ENCODE data around the gene ERC2.

Gene ERC2

DNA sequence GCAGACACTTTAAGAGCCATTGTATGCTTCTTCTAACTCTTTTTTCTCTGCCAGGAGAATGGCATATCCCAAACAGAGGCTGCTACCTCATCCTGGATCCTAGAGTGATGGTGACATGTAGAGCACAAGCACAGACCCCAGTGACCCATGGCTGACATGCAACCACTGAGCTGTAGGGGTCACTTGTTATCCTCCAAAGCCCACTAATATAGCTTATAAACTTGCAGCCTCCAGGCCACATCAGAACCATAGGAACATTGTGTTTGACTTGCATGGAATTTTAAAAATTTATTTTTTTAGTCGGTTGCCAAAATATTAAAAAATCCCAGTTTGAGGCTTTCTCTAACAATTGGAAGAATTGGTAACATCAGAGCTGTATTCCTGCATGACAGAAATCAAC is 698.2 kb downstream of the ERC2 start:
- DNase-seq: no peak

DNA sequence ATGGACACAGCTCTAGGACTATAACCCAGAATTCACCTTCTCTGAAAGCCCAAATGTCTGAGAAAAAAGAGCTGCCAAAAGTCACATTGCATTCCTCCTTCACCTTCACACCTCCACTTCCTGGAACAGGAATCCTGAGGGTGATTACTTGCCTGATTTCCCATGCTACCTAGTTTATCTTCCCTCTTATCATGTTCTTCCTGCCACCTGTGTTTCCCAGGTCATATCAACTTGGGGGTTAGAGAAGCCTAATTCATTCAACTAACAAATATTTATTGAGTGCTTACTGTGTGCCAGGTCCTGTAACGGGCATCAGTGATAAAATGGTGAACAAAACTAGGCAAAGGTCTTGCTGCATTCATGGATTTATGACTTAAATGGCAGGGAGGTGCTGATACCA is 701.5 kb downstream of the ERC2 start:
- no peak for DNase-seq

DNA sequence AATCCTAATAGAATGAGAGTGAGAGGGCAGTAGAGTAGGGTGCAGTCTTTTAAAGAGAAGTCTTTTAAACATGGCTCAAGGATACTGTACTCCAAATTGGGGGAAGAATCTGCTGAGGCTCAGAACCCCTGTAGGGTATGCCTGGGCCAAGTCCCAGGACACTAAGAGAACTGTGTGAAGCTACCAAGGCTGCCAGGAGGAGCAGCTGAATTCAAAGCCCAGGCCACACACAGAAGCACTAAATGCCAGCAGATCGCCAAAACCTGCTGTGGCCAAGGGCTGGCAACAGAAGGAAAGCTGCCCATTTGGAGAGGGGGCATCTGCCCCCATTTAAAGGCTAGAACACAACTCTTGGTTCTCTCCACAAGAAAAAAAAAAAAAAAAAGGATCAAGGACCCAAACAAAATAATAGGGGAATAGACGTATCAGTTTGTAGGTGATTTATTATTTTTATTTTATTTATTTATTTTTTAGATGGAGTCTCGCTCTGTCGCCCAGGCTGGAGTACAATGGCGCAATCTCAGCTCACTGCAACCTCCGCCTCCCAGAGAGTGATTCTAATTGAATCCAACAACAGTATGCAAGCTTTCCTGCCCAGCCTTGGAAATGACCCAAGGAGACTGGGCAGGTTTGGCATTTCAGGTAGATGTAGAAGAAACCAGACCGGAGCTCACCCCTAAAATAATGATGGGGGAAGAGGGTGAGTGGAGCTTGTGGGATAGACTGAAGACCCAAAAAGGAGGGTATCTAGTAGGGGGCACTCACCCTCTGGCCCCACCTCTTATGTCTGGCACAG is 702.2 kb downstream of the ERC2 start:
- no peak for DNase-seq

DNA sequence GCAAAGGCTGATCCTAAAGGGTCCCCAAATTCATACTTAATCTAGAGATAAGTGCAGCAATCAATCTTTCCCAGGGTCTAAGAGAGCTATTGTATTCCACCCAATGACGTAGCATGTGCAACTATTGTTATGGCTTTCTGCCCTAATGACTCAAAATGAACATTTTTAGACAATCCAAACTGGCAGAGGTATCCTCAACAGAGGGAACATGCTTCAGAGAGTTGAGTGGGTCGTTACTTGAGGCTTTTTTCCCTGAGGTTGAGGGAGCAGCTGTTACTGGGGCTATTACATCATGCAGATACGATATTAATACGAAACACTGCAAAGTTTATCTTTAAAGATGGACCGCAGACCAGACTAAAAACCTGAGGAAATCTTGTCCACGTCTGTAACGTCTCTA is 702.9 kb downstream of the ERC2 start:
- no peak for DNase-seq

DNA sequence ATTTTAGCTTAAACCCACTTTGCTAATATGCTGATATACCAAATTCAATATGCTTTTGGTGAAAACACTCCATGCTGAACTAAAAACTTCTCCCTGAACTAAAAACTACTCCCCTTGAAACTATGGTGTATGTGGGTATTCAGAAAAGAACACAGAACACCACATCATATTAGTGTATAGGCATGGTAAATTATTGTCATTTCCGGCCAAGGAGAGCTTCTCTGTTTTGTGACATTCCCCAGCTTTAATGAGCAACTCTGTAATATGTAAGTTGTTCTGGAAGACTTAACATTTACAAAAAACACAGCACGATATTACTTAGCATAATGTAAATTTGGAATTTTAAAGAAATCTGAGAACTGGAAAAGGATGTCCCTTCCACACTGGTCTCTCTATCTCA is 711.3 kb downstream of the ERC2 start:
- DNase-seq: no peak

DNA sequence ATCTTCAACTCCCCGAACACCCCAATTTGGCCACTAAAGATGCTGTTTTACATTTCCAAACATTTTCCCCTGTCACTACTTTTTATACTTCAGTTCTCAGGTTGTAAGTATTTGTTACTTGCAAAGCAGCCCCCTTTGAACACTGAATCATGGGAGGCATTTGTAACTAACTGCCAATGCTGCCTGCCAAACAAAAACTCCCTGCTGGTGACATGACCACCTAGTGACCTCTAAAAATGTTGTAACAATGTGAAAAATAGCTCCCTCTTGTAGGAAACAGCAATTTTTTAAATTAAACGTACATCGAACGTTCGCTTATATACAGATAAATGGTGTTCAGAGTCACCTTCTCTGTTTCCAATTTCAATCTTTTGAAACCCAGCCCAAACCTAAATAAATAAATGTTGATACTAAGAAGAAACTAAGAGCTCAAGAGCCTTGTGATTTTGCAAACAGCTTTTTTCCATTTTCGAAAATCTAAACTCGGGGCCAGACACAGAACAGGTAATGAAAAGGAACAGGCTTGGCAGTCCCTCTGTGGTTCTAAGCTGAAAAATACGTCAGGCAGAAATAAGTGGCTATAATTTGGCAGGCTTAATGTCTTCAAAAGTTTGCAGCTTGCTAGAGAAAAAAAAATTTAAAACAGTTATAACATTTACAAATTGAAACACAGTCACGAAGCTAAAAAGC is 712.6 kb downstream of the ERC2 start:
- no peak for DNase-seq

DNA sequence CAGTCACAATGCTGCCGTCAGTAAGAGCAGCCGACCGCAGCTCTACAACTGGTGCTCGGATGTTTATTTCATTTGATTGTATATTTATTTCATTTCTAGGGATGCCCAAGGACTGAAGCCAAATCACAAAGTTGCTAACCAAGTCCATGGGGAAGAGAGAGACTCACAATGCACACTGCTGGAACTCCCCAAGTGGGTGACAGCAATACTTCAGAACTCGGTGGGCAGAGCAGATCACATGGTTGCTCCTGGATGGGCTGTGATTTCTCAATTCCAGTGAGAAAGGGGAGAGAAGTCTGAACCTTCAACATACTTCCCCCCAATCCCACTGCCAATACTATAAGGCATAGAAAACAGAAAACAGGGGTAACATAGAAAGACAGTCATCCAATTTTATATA is 715.4 kb downstream of the ERC2 start:
- DNase-seq: no peak

DNA sequence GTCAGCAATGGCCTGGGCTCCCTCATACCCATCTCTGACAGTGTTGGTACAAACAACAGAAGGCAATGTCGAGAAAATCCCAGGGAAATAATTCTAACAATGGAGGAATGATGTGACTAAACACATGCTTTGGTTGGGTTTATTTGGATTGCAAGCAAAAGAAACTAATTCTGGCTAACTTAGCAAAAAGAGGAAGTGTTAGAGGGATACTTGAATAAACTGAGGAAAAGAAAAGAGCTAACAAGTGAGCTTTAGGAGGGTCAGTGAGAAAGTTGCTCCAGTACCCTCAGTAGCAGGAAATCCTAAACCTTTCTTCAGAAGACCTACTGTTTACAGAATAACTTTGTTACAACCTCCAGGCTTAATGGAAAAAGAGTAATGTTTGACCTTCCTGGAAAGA is 716.5 kb downstream of the ERC2 start:
- DNase-seq: no peak

DNA sequence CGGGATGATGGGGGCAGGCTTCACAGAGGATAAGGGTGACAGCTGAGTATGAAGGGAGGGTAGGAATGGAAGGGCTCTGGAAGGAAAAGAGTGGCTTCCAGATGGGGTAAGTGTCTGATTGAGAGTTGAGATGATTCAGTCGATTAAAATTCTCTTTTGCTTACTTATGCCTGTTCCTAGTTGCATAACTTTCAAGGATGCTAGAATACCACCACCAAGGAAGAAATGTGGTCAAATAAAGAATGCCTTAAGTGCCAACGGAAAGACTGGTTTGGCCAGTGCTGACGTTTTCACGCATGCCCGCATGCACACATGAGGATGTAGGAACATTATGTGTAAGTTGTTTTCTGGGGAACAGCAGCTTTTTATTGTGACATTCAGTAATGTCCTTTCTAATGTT is 717.7 kb downstream of the ERC2 start:
- DNase-seq: no peak

DNA sequence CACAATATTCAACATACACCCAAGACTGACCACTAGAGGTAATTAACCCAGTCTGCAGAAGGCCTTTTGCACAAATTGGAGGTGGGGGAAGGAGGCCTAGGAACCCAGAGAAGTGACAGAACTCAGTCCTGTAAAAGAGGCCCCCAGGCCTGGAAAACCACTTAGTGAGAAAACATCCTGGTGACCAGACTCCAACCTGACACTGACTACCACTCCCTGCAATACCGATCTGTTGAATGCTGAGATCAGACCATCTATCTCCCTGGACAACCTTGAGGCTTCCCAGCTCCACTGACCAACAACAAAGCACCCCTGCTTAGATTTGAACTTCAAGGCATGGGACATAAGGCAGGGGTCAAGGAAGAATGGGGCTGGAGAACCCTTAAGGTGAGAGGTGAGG is 719.2 kb downstream of the ERC2 start:
- DNase-seq: no peak

DNA sequence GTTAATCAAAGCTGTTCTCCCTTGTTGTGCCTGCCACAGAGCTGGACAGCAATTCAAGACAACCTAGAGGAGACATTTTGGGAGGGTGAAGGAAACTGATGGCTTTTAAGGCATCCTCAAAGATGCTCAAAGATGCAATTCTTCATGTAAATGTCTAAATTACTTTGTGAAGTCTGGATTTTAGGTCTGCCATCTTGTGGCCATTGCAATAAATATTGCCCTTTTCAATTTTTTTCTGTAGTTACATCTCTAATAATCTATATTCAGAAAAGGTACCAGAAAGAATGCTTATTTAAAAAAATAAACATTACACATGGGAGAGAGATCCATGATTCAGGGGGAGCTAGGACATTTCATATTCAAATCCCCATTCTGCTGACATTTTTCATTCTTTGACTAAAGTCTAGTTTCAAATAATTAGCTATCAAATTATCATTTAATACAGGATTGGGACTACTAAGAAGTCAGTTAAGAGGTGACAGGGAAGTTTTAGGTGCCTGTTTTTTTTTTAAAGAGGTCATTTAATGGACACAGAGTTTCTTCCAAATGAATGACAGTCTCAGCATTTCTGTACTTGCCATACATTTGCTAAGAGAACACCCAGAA is 721.4 kb downstream of the ERC2 start:
- DNase-seq: no peak

DNA sequence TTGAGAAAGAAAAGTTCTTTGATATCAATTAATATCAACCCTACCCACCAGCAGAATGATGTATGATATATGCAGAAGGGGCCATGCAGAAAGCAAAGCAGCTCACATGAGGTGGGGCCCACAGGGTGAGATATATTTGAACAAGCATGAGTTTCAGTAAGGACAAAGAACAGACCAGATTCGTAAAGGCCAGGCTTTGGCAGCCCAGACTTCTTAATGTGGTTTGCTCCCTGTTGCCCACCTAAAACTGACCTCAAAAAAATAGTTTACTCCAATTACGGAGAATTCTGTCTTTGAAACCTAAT is 725.5 kb downstream of the ERC2 start:
- no peak for DNase-seq

DNA sequence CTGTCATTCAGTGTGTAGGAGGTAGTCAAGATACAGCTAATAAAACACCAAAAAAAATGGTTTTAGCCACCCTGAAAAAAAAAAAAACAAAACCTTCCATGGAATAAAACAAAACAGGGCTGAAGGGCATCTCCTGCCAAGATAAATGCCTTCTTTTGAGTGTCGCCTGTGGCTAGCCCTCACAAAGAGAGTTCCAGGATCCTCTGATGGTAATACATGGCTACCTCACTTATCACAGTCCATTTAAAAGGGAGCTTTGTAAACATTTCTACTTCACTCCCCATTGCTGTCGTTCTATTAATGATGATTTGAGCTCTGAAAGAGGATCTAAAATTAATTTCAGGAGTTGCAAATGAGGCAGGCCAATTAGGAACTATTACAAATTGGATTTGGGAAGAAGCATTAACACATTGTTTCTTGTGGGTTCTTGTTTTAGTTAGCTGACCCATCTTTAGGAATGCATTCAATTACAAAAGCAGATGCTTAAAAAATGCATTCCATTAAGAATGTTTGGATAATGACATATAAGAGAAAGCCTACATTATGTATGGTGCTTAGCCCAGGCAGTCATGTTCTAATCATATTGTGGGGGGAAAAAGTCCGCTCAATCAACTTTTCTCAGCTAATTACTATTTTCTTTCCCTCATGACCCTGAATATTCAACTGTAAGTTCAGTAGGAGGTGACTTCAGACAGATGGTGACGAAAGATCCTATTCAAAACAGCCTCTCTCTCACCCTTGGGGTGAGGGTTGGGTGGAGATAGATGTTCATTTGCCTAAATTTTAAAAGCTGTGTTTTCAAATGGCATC is 726.0 kb downstream of the ERC2 start:
- DNase-seq: no peak

DNA sequence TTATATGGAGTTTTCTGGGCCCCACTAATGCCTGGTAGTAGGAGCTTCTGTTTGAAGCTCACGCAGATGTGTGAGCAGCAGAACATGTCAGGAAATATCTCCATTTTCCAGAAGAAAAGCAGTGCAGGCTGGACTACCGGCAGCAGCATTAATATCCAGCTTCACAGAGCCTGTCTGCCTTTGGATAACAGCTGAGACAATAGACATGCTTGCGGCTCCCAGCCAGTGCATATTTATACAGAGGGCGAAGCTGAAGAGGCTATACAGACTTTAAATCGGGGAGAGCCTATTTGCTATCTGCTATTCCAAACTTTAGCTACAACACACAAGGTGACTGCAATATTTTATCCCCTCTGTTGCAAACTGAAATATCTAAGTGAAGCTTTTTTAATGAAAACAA is 731.1 kb downstream of the ERC2 start:
- DNase-seq: no peak

DNA sequence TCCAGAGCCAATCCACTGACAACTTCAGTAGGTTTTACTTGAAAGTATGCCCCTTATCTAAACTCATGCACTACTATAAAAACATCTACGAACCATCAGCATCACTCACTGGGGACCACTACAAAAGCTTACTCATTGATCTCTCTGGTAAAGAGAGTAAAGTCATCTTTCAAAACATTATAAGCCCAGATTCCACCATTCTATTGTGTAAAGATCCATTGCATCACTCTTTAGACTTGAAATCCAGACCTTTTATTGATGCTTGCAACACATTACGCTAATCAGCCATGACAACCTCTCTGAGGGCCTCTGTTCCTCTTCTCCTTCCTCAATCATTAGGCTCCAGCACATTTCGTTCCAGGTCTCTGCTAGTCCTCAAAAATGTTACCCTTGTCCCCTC is 732.3 kb downstream of the ERC2 start:
- DNase-seq: no peak

DNA sequence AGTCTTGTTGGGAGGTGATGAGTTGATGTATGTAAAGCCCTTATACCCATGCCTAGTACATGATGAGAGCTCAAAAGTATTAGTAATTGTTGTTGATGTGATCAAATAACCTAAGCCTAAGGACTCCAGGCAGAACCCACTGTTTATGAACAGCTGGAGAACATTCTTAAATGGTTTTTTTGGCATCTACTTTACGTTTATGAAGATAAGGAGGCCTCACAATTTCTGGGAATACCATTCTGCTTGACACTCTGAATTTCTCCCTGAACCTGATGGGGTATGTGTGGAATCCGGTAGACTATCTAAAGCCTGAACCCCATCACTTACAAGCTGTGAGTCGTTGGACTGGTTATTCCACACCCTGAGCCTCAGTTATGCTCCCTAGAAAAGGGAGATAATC is 736.5 kb downstream of the ERC2 start:
- no peak for DNase-seq

DNA sequence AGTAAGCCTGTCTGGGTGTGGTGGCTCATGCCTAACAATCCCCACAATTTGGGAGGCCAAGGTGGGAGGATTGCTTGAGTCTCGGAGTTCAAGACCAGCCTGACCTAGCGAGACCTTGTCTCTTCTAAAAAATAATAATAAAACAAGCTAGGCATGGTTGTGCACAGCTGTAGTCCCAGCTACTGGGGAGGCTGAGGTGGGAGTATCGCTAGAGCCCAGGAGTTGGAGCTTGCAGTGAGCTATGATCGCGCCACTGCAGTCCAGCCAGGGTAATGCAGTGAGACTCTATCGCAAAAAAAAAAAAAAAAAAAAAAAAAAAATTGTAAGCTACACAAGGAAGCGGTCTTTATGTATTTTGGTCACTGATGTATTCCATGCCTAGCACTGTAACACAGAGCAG is 738.7 kb downstream of the ERC2 start:
- no peak for DNase-seq

DNA sequence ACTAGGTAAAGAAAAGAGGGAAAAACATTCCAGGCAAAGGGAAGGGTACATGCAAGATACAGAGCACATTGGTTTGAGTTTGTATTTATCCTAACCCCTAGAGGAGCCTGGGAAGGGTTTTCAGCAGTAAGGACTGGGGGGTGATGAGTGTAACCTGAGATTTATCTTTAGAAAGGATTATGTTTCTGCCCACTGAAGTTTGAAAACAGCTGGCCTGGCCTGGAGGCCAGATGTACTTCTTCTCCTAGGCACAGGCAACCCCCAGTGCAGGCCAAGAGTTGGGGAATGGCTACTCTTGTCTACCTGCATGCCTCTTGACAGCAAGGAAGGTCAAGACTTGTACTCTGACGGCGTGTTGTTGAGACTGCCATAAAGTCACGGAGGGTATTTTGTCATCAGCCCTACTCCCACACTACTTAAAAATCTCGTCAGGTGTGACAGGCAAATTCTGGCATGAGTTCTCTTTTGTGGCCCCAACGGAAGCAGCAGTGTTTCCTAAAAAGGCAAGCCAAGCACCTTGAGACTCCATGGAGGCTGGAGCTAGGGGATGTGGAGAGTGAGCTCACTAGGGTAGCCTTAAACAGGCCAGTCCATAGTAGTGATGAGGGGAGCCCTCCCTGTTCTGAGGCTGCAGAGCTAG is 739.7 kb downstream of the ERC2 start:
- DNase-seq: no peak

DNA sequence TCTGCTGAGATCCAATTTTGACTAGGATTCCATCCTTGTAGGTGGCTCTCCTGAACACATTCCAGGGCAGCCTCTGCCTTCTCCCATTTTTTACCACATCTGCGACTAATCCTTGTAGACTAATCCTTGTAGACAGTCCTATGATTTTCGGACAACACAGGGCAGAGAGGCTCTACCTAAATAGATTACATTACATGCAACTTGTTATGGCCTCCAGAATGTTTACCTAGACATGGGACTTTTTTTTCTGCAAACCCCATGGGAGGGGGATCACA is 741.8 kb downstream of the ERC2 start:
- no peak for DNase-seq

DNA sequence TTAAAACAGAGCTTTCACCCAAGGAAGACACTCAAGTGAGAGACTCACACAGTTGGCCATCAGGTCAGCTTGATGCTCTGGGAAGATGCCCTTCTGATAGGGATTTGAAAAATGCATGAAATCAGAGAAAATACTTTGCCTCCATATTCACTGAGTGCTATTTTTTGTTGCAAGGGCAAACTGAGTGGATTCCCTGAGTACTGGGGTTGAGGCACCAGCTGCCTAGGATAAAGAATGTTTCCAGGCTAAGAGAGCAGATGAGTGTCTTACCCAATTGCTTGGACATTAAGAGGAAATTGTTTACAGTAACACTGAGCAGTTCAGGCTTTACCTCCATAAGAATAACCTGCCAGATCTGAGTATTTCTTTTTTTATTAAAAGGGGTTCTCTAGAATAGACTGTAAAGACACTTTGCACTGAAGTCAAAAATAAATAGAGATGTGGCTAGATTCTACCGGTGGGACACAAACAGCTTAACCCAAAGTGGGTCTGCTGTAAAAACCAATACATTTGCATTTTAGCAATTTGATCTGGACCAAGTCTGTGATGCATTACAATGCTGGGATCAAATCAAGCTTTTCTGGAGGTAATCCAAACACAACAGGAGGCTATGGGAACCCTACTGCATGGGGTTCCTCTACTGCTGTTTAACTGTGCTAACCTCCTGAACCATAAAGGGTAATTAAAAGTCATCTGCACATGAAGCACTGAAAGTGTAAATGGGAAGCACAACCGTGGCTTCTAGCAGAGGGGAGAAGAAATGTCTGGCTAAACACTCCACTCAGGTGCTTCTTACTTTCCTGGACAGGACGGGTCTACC is 742.4 kb downstream of the ERC2 start:
- DNase-seq: no peak

DNA sequence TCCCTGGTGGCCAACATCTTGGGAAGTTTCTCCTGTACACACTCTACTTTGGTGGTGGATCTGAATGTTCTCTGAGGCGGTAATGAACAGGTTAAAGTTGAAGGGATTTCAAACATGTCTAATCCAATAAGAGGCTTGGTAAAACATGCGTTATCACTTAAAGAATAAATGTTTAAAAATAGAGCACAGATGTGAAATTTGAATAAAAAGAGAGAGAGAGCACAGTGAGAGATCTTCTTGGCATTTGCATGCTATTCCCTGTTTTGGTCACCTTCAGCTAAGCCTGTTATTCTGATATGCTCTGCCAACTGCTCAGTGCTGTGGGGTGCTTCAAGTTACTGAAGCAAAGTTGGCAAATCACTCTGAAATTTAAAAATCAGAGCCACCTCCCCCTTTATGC is 743.4 kb downstream of the ERC2 start:
- no peak for DNase-seq

DNA sequence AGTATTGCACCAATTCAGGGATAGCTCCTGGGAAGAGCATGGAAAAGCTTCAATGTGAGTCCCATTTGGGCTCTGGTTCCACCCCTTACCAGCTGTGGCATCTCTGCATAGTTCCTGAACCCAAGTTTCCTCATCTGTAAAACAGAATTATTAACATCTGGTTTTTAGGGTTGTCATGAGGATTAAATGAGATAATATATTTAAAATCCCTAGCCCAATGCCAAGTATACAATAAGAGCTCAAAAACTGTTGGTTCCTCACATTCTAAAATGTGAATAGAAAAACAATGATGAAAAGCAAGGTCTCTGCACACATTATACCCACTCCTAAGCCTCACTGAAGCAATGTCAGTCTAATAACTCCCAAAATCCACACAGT is 743.9 kb downstream of the ERC2 start:
- no peak for DNase-seq

Measured in NCI-H2029 (cell line).